Body of pancreas (tissue), 4 donors: ENCODE data around the gene ERBB4. TPM values are rescaled to one million over a fixed set of nuclear protein-coding genes. Genes with fewer than 3 reads are reported as not detected.

ENCODE experiments used
- ATAC-seq: fragments of 150-250 bp; one replicate; pipeline ENCODE4 v1.9.1; 2016
- DNase-seq, 4 donors: peaks; one replicate each; pipeline ENCODE4 v3.0.0-alpha.2; 2019
- H3K27ac ChIP-seq, 4 donors: fragments of 200-600 bp; sonication (generic); 1 replicate in 3 of 4; 2 replicates in 1 of 4; pipeline versions ENCODE4 v1.5.1 to v1.6.1; 2016 to 2019; ENCODE audit warnings: mild to moderate bottlenecking in 1 of 4, mixed read lengths in 1 of 4, moderate library complexity in 1 of 4
- H3K27me3 ChIP-seq, 2 donors: fragments of 200-600 bp; sonication (generic); one replicate each; pipeline ENCODE4 v1.6.0; 2016; ENCODE audit warnings: mild to moderate bottlenecking in 1 of 2
- H3K36me3 ChIP-seq, 2 donors: fragments of 200-600 bp; sonication (generic); replicated peaks in 1 of 2; 2 replicates each; pipeline ENCODE4 v1.5.1; 2016; ENCODE audit warnings: low read depth in 2 of 2; ENCODE audit not compliant: insufficient read depth in 1 of 2
- H3K4me1 ChIP-seq: fragments of 200-600 bp; sonication (generic); one replicate; pipeline ENCODE4 v1.6.0; 2016
- H3K4me3 ChIP-seq, 2 donors: fragments of 200-600 bp; sonication (generic); 1 replicate in 1 of 2; 2 replicates in 1 of 2; pipeline ENCODE4 v1.5.1; 2016 to 2019
- H3K9me3 ChIP-seq, 3 donors: fragments of 200-600 bp; sonication (generic); 1 replicate in 2 of 3; 2 replicates in 1 of 3; pipeline ENCODE4 v1.5.1; 2016
- CTCF ChIP-seq, 7 experiments: fragments of 450-650 bp in 4 of 7; fragments of 200-600 bp in 3 of 7; sonication (generic) in 3 of 7; IDR thresholded peaks; one replicate each; pipeline ENCODE4 v1.5.1; 2016 to 2019; ENCODE audit warnings: antibody characterized with exemption in 7 of 7
- POLR2A ChIP-seq, 3 donors: fragments of 450-650 bp; IDR thresholded peaks; one replicate each; pipeline ENCODE4 v1.6.1; 2016; ENCODE audit warnings: antibody characterized with exemption in 3 of 3, mild to moderate bottlenecking in 2 of 3
- WGBS, 2 donors: methylation state at CpG; one replicate each; pipeline ENCODE4 v1.1.5; 2017; 5-methylcytosine and 5-hydroxymethylcytosine counted together
- intact Hi-C: fragments of 100-400 bp; cut with DNase I; formaldehyde crosslinking; loops from one replicate; pipeline ENCODE4 v1.15.1; 2023
- total RNA-seq, 2 donors: library from RNA; depleted of rRNA; stranded (reverse); fragments of >200 nt; gene quantifications; one replicate each; pipeline ENCODE4 v1.1.0, GENCODE V29; 2016

The ERBB4 gene
- total RNA-seq, 2 donors from 2014 or later = 1.6 to 4.4 TPM

- Histone ChIP-seq H3K4me1 (no peaks in the 10 kb centered on the region), H3K4me3 (no peak overlapping the region), H3K9me3 (no peaks in the 10 kb centered on the region), H3K27me3 (no peaks in the 10 kb centered on the region), H3K36me3 (no peaks in the 10 kb centered on the region), H3K27ac (no peak overlapping the region)
- no peak for ATAC-seq
- intact Hi-C loops = no loop called here
- no peak for DNase-seq
- TF ChIP-seq CTCF (IDR thresholded peaks at IDR 0.05) = no peak
- TF ChIP-seq POLR2A (IDR thresholded peaks at IDR 0.05) = no peak
Observed at GRCh38 chr2:212098966-212099365, 439.6 kb downstream of the ERBB4 start.

- Histone ChIP-seq H3K27ac (no peak overlapping the region), H3K4me1 (no peaks in the 10 kb centered on the region), H3K27me3 (no peaks in the 10 kb centered on the region), H3K36me3 (no peaks in the 10 kb centered on the region), H3K4me3 (no peak overlapping the region), H3K9me3 (no peaks in the 10 kb centered on the region)
- intact Hi-C loops = no loop called here
- no peak for ATAC-seq
- WGBS, 2 donors = 36 to 50% methylated on average over 1 of the region's 1 CpG
- no peak for DNase-seq
- no peak for TF ChIP-seq CTCF (IDR thresholded peaks at IDR 0.05)
- TF ChIP-seq POLR2A (IDR thresholded peaks at IDR 0.05) = no peak
Observed at GRCh38 chr2:212097001-212097400, 441.6 kb downstream of the ERBB4 start.

- intact Hi-C loops = no loop called here
- no peak for TF ChIP-seq POLR2A (IDR thresholded peaks at IDR 0.05)
- TF ChIP-seq CTCF (IDR thresholded peaks at IDR 0.05) = no peak
- WGBS, 2 donors = 30 to 34% methylated on average over 1 of the region's 1 CpG
Observed at GRCh38 chr2:212089873-212090272, 448.7 kb downstream of the ERBB4 start.

GRCh38 chr2:212088353-212088752, 450.2 kb downstream of the ERBB4 start:
- H3K4me1 ChIP-seq = no peaks in the 10 kb centered on the region
- no peaks in the 10 kb centered on the region for H3K27me3 ChIP-seq
- H3K4me3 ChIP-seq = no peak overlapping the region
- no peaks in the 10 kb centered on the region for H3K36me3 ChIP-seq
- TF ChIP-seq CTCF (IDR thresholded peaks at IDR 0.05) = no peak
- TF ChIP-seq POLR2A (IDR thresholded peaks at IDR 0.05) = no peak
- DNase-seq (no peak), ATAC-seq (no peak)
- H3K9me3 ChIP-seq = no peaks in the 10 kb centered on the region
- no peak overlapping the region for H3K27ac ChIP-seq
- intact Hi-C loops = no loop called here
- WGBS, 2 donors = 60 to 76% methylated on average over 1 of the region's 1 CpG

More at GRCh38 chr2:212089873-212090272, 448.7 kb downstream of the ERBB4 start:
- Histone ChIP-seq H3K36me3 (no peaks in the 10 kb centered on the region), H3K27ac (no peak overlapping the region), H3K9me3 (no peaks in the 10 kb centered on the region), H3K27me3 (no peaks in the 10 kb centered on the region), H3K4me3 (no peak overlapping the region), H3K4me1 (no peaks in the 10 kb centered on the region)
- ATAC-seq = no peak
- DNase-seq = no peak

- intact Hi-C loops = no loop called here
- no peak overlapping the region for H3K27ac ChIP-seq
- ATAC-seq = no peak
- H3K4me1 ChIP-seq = no peaks in the 10 kb centered on the region
- no peak overlapping the region for H3K4me3 ChIP-seq
- H3K9me3 ChIP-seq = no peaks in the 10 kb centered on the region
- H3K36me3 ChIP-seq = no peaks in the 10 kb centered on the region
- TF ChIP-seq CTCF (IDR thresholded peaks at IDR 0.05) (no peak), POLR2A (IDR thresholded peaks at IDR 0.05) (no peak)
- H3K27me3 ChIP-seq = no peaks in the 10 kb centered on the region
- no peak for DNase-seq
- 86 to 87% methylated on average over 4 of the region's 4 CpGs for WGBS, 2 donors
Observed at GRCh38 chr2:212083492-212083891, 455.1 kb downstream of the ERBB4 start.
